ENCODE measurements around the gene GMPR.

Gene GMPR

DNA sequence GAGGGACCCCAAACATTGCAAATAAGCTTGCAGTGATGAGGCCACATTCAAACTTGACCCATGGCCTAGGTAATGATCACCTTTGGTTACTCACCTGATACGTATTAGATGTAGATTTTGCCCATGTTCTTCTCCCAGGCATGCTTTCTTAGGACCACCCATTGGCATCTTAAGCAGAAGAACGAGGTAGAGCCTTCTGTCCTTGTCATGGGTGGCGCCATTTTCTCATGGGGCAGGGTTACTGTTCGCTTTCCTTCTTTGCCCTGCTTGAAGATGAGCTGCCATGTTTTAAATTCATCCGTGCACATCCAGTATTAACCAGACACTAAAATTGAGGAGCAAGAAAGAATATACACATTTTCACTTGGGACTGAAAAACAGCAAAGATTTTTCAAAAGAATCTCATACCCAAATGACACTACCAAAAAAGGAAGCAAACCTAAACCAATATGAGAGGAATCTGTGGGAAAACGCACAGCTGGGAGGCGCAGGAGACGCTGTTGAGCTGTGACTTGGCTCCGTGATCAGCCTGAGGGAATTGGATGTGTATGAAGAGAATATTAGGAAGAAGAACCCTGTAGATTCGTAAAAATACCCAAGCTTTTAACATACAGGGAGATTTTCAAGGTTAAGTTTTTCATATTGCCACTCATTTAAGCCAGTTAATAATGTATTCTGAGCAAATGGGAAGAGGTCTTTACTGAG lies 36.6 kb downstream of the GMPR start:
- no peak for DNase-seq

DNA sequence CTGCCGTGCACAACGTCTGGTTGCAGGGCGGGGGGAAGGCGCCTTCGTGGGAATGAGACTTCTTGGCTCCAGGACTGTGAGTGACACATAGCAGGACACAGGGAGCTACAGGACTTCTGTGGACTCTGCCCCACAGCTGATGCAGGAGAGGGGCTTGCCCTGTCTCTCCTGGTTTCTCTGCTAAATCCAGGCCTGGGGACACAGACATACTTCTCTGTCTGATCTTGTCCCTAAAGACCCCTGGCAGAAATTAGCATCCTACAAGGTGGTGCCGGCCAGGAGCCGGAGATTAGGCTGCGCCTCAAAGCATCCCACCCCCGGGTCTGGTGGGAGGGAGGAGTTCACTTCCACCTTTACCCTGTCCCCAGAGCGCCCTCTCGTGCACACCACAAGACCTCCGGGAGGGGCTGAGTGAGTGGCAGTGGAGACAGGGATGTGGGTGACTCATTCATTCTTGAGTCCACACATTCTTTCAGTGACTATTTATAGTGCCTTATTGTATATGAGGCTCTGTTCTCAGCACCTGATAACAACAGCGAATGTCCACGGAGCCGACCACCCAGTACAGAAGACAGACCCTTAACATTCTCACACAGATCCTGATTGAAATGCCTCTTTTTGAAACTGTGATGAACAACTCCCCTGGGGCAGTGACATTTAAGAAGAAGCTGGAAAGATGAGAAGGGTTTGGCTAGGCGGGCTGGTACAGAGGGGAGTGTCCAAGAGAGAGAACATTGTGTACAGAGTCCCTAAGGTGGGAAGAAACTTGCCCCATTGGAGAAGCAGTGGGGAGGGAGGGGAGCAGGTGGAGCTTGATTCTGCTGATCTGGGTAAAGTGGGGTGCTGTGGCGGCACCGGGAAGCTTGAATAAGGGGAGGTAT lies 39.0 kb downstream of the GMPR start:
- DNase-seq: no peak

DNA sequence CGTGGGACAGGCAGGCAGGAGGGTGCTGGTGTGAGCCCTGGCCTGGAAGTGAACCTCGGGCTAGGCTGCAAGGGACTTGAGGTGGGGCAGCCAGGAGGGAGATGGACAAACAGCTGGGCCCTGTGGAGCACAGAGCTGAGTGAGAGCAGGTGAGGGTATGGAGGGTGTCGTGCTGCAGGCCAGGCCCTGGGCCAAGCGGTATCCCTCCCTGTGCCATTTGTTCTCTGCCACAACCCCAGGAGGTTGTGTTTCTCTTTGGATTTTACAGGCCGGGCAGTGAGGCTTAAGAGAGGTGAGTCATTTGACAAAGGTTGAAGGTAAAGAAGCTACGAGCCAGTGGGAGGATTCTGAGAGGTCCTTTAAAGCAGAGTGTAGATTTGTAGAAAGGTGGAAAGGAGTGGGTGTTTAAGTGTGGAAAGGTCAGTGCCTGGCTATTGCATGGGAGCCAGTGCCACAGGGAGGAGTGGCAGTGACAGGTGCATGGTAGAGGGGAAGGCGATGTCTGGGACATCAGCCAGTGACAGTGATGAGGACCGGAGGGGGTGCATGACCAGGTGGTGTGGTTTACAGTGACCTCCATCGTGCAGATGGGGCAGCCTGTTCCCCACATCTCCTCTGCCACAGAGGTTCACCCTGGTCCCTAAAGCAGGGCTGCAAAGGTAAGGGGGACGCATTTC lies 39.8 kb downstream of the GMPR start:
- DNase-seq: no peak

DNA sequence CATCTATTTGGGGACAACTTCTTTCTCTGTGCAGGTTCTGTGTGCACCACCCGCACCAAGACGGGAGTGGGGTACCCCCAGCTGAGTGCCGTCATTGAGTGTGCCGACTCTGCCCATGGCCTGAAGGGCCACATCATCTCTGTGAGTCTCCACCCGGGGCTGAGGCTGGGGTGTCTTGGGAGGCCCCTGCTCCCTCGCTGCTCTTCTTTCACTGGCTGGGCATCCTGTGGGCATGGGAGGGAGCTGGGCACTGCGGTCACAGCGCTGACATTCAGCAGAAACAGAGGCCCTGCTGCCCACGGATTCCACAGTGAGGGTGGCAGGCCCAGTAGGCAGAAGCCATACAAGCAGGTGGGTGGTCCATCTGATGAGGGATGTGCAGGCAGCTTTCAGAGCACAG lies 40.4 kb downstream of the GMPR start:
- DNase-seq: no peak

- DNase-seq: no peak
Observed at GRCh38 chr6:16279243-16279642, 40.9 kb downstream of the GMPR start.

DNA sequence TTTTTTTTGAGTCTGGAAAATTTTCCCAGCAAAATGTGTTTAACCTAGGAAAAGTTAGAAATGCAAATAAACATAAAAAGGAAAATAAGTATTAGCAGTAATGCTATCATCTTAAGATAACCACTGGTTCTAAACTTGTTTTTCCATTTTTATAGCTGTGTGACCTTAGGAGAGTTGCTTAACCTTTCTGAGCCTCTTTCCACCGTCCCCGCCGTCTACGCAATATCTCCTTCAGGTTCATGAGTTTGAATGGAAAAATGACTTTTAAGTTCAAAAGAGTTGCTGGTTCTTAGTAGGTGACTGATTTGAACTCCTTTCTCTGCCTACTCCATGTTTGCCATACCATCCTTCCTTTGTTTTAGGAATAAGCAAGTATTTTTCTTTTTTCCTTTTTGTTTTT lies 44.0 kb downstream of the GMPR start:
- no peak for DNase-seq

DNA sequence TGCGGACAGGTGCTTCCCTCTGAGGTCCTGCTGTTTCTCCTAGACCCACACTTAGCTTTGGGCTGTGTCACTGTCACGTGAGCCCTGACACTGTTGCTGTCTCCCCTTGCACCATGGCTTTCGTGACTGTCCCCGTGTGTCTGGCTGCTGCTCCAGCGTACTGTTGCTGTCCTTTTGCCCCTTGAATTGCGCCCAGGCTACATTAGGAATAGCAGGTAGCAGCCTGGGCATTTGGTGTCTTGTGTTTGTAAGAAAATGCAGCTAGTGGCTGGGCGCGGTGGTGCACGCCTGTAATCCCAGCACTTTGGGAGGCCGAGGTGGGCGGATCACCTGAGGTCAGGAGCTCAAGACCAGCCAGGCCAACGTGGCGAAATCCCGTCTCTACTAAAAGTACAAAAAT lies 46.1 kb downstream of the GMPR start:
- no peak for DNase-seq

GRCh38 chr6:16285467-16286150 lies 47.2 kb downstream of the GMPR start:
- no peak for DNase-seq

GRCh38 chr6:16286151-16286522 lies 47.8 kb downstream of the GMPR start:
- DNase-seq: peak; percentile 12

- no peak for DNase-seq
Observed at GRCh38 chr6:16288163-16288562, 49.8 kb downstream of the GMPR start.

DNA sequence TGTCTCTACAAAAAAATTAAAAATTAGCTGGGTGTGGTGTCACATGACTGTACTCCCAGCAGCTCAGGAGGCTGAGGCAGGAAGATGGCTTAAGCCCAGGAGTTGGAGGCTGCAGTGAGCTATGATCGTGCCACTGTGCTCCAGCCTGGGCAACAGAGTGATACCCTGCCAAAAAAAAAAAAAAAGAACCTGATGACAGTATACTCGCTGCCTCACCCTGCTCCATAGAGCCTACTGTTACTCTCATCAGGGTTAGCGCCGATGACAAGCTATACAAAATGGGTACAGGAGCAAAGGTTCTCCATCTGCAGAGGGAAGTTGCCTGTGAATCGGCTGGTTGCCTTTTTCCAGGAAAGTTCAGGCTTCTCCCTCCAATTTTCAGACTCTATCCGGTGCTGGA lies 53.4 kb downstream of the GMPR start:
- no peak for DNase-seq

GRCh38 chr6:16292432-16292831 lies 54.0 kb downstream of the GMPR start:
- no peak for DNase-seq

GRCh38 chr6:16292942-16293341 lies 54.6 kb downstream of the GMPR start:
- no peak for DNase-seq

DNA sequence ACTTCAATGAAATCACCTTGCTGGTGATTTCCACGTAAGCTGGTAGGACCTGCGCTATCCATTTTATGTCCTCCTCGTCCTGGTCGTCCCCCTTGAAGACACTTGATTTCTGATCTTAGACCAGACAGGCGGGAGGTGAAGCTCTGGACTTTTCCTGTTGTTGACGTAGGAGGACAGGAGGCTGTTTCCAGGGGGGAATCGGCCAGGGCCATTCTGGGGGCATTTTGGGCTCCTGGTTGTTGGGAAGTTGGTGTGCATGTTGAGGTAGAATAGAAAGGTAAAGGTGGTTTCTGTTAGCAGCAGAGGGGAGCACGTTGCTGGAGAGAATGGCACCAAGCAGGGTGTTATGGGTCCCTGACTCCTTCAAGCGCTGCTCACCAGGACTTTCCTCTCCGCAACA lies 56.0 kb downstream of the GMPR start:
- no peak for DNase-seq

- DNase-seq: no peak
Observed at GRCh38 chr6:16295060-16295459, 56.7 kb downstream of the GMPR start.

- DNase-seq: no peak
Observed at GRCh38 chr6:16295471-16295870, 57.1 kb downstream of the GMPR start.

DNA sequence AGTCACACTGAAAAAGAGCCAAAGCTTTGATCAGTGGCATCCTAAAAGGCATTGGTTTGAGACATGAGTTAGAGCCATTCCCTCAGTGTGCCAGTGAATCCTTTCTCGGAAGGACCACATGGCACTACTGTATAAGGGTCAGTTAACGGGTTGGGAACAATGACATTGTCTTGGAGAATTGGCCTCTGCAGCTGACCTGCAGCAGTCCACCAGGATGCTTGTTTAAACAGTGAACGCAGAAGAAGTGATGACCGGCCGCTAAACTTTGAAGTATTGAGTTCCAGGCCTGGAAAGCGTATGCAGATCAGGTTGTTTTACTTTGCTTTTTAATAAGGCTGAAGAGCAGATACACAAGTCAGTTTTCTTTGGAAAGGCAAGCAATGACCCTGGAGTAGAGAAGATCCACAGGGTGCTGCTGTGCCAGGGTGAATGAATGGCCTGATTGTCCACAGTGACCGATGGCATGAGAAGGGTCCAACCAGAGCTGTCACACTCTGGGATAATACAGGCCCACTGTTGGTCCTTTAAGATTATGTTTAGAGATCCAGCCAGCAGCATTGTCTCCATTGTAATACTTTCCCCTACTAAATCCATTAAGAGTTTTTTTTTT lies 57.8 kb downstream of the GMPR start:
- no peak for DNase-seq

DNA sequence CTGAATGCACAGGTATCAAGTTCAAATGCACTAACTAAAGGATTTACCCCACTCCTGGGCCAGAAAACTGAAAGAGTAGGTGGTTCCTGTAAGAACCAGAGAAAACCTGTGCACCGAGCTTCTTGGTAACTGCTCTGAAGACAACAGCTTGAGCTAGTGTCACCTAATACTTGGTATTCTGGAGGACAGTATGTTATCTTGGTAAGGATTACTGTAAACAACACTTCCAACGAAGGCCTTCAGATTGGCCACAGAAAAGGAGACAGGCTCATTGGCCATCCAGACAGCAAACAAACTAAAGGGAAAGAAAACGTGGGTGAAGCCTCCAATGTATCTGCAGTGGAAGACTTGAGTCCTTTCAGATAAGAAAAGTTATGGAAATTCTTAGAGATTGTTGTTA lies 61.5 kb downstream of the GMPR start:
- no peak for DNase-seq

GRCh38 chr6:16301511-16301910 lies 63.1 kb downstream of the GMPR start:
- DNase-seq: no peak

GRCh38 chr6:16302721-16303552 lies 64.5 kb downstream of the GMPR start:
- DNase-seq: no peak

- DNase-seq: no peak
Observed at GRCh38 chr6:16305246-16305725, 66.9 kb downstream of the GMPR start.

DNA sequence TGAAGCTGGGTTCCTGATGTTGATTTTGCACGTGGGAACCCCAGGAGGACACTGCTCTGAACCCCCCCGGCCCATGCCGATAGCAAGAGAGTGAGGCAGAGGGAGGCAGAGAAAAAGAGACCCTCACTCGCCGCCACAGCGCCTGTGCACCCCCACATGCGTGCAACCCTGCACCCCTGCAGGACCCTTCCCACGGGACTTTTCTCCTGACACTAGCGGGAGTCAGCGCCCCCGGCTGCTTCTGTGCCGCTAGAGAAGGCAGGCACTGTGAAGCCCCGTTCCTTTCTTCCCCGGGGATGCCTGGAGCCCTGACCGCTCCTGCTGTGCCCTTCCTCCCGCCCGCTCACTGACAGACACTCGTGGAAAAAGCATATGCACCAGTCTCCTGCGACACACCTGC lies 67.4 kb downstream of the GMPR start:
- no peak for DNase-seq
